Adrenal gland (tissue), 19 donors: ENCODE measurements around the gene GMNN. TPM values are rescaled to one million over a fixed set of nuclear protein-coding genes. Genes with fewer than 3 reads are reported as not detected.
"Not testable (repeated sequence)": the region's sequence is repeated elsewhere in the genome, so short reads cannot be mapped to it uniquely, and the experiment has no call there.

ENCODE experiments used
- DNase-seq, 7 donors: peaks; one replicate each; pipeline ENCODE4 v3.0.0-alpha.2; 2019 to 2020
- H3K27ac ChIP-seq, 5 donors: fragments of 200-600 bp; sonication (generic) in 4 of 5; 1 replicate in 3 of 5; 2 replicates in 2 of 5; pipeline versions ENCODE4 v1.5.1 to v1.8.0; 2016 to 2020; ENCODE audit warnings: mild to moderate bottlenecking in 1 of 5
- H3K27me3 ChIP-seq: fragments of 200-600 bp; 2 replicates; pipeline ENCODE4 v1.8.0; 2021
- H3K36me3 ChIP-seq, 2 donors: fragments of 200-600 bp; replicated peaks in 1 of 2; 1 replicate in 1 of 2; 2 replicates in 1 of 2; pipeline versions ENCODE4 v1.5.1 to v1.8.0; 2018 to 2022
- H3K4me1 ChIP-seq, 2 donors: fragments of 200-600 bp; replicated peaks in 1 of 2; 1 replicate in 1 of 2; 2 replicates in 1 of 2; pipeline versions ENCODE4 v1.5.1 to v1.8.0; 2018 to 2021
- H3K4me3 ChIP-seq, 4 donors: fragments of 200-600 bp; sonication (generic) in 3 of 4; one replicate each; pipeline ENCODE4 v1.5.1; 2016 to 2018
- H3K9me3 ChIP-seq, 3 donors: fragments of 200-600 bp; sonication (generic) in 1 of 3; replicated peaks in 1 of 3; 1 replicate in 2 of 3; 2 replicates in 1 of 3; pipeline versions ENCODE4 v1.5.1 to v1.8.0; 2016 to 2021
- POLR2A ChIP-seq, 2 donors: fragments of 450-650 bp; IDR thresholded peaks; one replicate each; pipeline ENCODE4 v1.6.1; 2017; ENCODE audit warnings: antibody characterized with exemption in 2 of 2, mild to moderate bottlenecking in 2 of 2, moderate library complexity in 1 of 2
- WGBS, 4 donors: extraction: QIAGEN DNeasy Blood & Tissue Kit in 2 of 4; methylation state at CpG; one replicate each; pipeline versions ENCODE4 v1.1.5 to v1.1.7; 2013 to 2017; 5-methylcytosine and 5-hydroxymethylcytosine counted together
- intact Hi-C, 2 donors: fragments of 100-400 bp; cut with DNase I; formaldehyde crosslinking; loops; one replicate each; pipeline versions ENCODE4 v1.14.1 to v1.15.0; 2022 to 2023
- long read RNA-seq, 10 donors: library from polyadenylated mRNA in 3 of 10; unstranded in 2 of 10; stranded (forward) in 1 of 10; transcript quantifications; one replicate each; pipeline ENCODE4 v2.0.0 and lab custom pipeline, GENCODE V29; 2021 to 2026
- polyA plus RNA-seq, 3 donors: library from polyadenylated mRNA; stranded (reverse); fragments of 200-250 nt in 2 of 3; fragments of 350-450 nt in 1 of 3; fragmentation: Illumina TruSeq in 1 of 3; extraction: RNeasy Lipid Tissue Mini Kit (QIAGEN cat#74804) in 1 of 3; gene quantifications; one replicate each; pipeline ENCODE4 v1.2.3, GENCODE V29; 2013 to 2014
- total RNA-seq, 9 donors: library from RNA; depleted of rRNA in 4 of 9; stranded (reverse); fragments of >200 nt in 4 of 9; fragments of 120-200 nt in 1 of 9; fragmentation: NEBNext Ultra II Directional in 1 of 9; extraction: Animal tissue kit (Norgen Biotek cat#: 25700) in 1 of 9; gene quantifications; one replicate each; pipeline versions ENCODE4 v1.1.0 to v1.2.4, GENCODE V29; 2013 to 2023
- TF ChIP-seq, protein P1 (sequence below), 6 experiments: fragments of 450-650 bp in 4 of 6; fragments of 200-600 bp in 2 of 6; sonication (generic) in 1 of 6; IDR thresholded peaks; 1 replicate in 5 of 6; 2 replicates in 1 of 6; pipeline versions ENCODE4 v1.5.1 to v1.8.0; 2016 to 2021; ENCODE audit warnings: antibody characterized with exemption in 6 of 6, mild to moderate bottlenecking in 2 of 6, moderate library complexity in 1 of 6
- donor health status: healthy with polysubstance abuse.
- donor health status: Bipolar disorder and iron deficiency.
- donor health status: DM: yes; HTN: yes; CAD: no.
- donor health status: DM: no; HTN: no; CAD: no.
- donor health status: DM: no; HTN: no; CAD: no.
- donor health status: DM: yes; HTN: yes; CAD: no.

The GMNN gene
- total RNA-seq (10 to 100 TPM in 4 of 9 donors, 1 to 10 TPM in 5; 5.3 to 60.3 (median 8.9) TPM), polyA plus RNA-seq (10 to 100 TPM in 1 of 3 donors, 1 to 10 TPM in 2; 4.1 to 22.0 (median 7.1) TPM)
- long read RNA-seq, donor 1, transcript GMNN-202 (7 exons, 1,133 nt) = major isoform, 11 of 35 reads
- long read RNA-seq, donor 1, transcript GMNN-201 (7 exons, 1,262 nt) = minor isoform, 8 of 35 reads
- long read RNA-seq, donor 1, partial matches to known transcripts = 0 of 35 reads
- long read RNA-seq, donor 1, other reads (novel, unspliced or antisense) = 15 of 35 reads
- long read RNA-seq, donor 2, partial matches to known transcripts = 0 of 8 reads
- long read RNA-seq, donor 2, other reads (novel, unspliced or antisense) = 0 of 8 reads
- long read RNA-seq, donor 3, transcript GMNN-202 (7 exons, 1,133 nt) = minor isoform, 8 of 17 reads
- long read RNA-seq, donor 3, transcript GMNN-201 (7 exons, 1,262 nt) = major isoform, 9 of 17 reads
- long read RNA-seq, donor 3, partial matches to known transcripts = 0 of 17 reads
- long read RNA-seq, donor 3, other reads (novel, unspliced or antisense) = 0 of 17 reads
- long read RNA-seq, donor 4, partial matches to known transcripts = 0 of 4 reads
- long read RNA-seq, donor 4, other reads (novel, unspliced or antisense) = 0 of 4 reads
- long read RNA-seq, donor 5, transcript GMNN-201 (7 exons, 1,262 nt) = major isoform, 6 of 12 reads
- long read RNA-seq, donor 5, partial matches to known transcripts = 0 of 12 reads
- long read RNA-seq, donor 5, other reads (novel, unspliced or antisense) = 2 of 12 reads
- long read RNA-seq, donor 6, partial matches to known transcripts = 0 of 4 reads
- long read RNA-seq, donor 6, other reads (novel, unspliced or antisense) = 0 of 4 reads
- long read RNA-seq, donor 7, partial matches to known transcripts = 0 of 6 reads
- long read RNA-seq, donor 7, other reads (novel, unspliced or antisense) = 0 of 6 reads
- long read RNA-seq, donor 8, transcript GMNN-201 (7 exons, 1,262 nt) = major isoform, 13 of 27 reads
- long read RNA-seq, donor 8, transcript GMNN-202 (7 exons, 1,133 nt) = minor isoform, 7 of 27 reads
- long read RNA-seq, donor 8, partial matches to known transcripts = 0 of 27 reads
- long read RNA-seq, donor 8, other reads (novel, unspliced or antisense) = 7 of 27 reads
- long read RNA-seq, donor 9, transcript GMNN-201 (7 exons, 1,262 nt) = major isoform, 7 of 15 reads
- long read RNA-seq, donor 9, partial matches to known transcripts = 0 of 15 reads
- long read RNA-seq, donor 9, other reads (novel, unspliced or antisense) = 5 of 15 reads
- long read RNA-seq, donor 10, transcript GMNN-201 (7 exons, 1,262 nt) = major isoform, 6 of 7 reads
- long read RNA-seq, donor 10, partial matches to known transcripts = 0 of 7 reads
- long read RNA-seq, donor 10, other reads (novel, unspliced or antisense) = 0 of 7 reads

DNA sequence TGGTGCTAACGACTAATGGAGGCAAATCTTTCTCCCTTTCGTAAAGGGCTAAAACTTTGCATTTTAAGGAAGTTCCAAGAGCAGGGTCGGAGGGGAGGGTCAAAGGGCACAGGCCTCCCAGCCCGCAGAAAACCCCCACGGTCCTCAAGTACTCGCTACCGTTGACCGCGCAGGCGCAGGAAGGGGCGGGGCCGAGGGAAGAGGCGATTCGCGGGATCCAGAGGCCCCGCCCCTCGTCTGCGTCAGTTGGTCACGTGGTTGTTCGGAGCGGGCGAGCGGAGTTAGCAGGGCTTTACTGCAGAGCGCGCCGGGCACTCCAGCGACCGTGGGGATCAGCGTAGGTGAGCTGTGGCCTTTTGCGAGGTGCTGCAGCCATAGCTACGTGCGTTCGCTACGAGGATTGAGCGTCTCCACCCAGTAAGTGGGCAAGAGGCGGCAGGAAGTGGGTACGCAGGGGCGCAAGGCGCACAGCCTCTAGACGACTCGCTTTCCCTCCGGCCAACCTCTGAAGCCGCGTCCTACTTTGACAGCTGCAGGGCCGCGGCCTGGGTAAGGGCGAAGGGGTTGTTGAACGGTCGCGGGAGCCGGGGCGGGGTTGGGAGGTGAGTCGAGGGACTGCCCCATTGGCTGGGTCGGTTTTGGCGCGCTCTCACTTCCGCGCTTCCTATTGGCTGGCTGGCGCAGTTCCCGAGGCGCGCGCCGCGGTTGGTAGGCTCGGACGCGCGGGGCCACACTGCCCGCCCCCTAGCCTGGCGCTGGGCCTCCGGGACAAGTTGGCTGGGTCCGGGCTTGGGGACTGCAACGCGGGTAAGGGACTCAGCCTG, at the start of gene GMNN:
Gene GMNN (plus strand): TSS at position 242 of the 824 bp plus-strand sequence. CDS start 2,310 bp downstream, outside the sequence.
- H3K27me3 ChIP-seq = no peaks in the 10 kb centered on the region
- H3K4me3 ChIP-seq = peak within 1 kb of the TSS; percentile 63 to 77 (median 70)
- no peaks in the 10 kb centered on the region for H3K9me3 ChIP-seq
- DNase-seq = peak; percentile 96 to 99 (median 99)
- intact Hi-C loops = no loop called here
- H3K36me3 ChIP-seq = no peaks in the 10 kb centered on the region
- peaks cover 14 to 21% of the 10 kb centered on the region in 2 donors for H3K4me1 ChIP-seq
- TF ChIP-seq, protein P1, sequence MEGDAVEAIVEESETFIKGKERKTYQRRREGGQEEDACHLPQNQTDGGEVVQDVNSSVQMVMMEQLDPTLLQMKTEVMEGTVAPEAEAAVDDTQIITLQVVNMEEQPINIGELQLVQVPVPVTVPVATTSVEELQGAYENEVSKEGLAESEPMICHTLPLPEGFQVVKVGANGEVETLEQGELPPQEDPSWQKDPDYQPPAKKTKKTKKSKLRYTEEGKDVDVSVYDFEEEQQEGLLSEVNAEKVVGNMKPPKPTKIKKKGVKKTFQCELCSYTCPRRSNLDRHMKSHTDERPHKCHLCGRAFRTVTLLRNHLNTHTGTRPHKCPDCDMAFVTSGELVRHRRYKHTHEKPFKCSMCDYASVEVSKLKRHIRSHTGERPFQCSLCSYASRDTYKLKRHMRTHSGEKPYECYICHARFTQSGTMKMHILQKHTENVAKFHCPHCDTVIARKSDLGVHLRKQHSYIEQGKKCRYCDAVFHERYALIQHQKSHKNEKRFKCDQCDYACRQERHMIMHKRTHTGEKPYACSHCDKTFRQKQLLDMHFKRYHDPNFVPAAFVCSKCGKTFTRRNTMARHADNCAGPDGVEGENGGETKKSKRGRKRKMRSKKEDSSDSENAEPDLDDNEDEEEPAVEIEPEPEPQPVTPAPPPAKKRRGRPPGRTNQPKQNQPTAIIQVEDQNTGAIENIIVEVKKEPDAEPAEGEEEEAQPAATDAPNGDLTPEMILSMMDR (IDR thresholded peaks at IDR 0.05) = peak in 1 of 6 experiments; percentile 8
- peak; percentile 24 to 72 for TF ChIP-seq POLR2A (IDR thresholded peaks at IDR 0.05)
- peak within 1 kb of the TSS; percentile 77 to 96 (median 92) for H3K27ac ChIP-seq
- WGBS, 4 donors = 0 to 1% (median 1%) methylated on average over 13 to 75 of the region's 75 CpGs

GRCh38 chr6:24730653-24731052, 44.1 kb upstream of the GMNN start:
- H3K36me3 ChIP-seq, H3K27ac ChIP-seq, H3K27me3 ChIP-seq, DNase-seq, H3K4me1 ChIP-seq, H3K9me3 ChIP-seq, H3K4me3 ChIP-seq, intact Hi-C loops: not testable (repeated sequence)
- 69 to 90% (median 87%) methylated on average over 3 of the region's 3 CpGs for WGBS, 4 donors

- H3K36me3 ChIP-seq, intact Hi-C loops, H3K27ac ChIP-seq, H3K4me3 ChIP-seq, DNase-seq, H3K4me1 ChIP-seq, H3K9me3 ChIP-seq, H3K27me3 ChIP-seq: not testable (repeated sequence)
- 81 to 88% (median 84%) methylated on average over 4 to 6 of the region's 6 CpGs for WGBS, 4 donors
Measured at GRCh38 chr6:24731456-24732134, 43.1 kb upstream of the GMNN start.

DNA sequence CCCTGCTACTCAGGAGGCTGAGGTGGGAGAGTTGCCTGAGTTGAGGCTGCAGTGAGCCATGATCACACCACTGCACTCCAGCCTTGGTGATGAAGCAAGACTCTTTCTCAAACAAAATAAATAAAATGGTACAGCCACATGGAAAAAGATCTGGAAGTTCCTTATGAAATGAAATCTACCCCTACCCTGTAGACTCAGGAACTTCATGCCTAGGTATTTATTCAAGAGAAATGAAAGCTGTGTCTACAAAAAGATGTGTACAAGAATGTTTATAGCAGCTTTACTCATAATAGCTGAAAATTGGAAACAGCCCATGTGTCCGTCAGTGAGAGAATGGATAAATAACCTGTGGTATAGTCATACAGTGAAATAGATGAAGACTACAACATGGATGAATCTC, 40.6 kb upstream of the GMNN start:
- WGBS, 4 donors = 78 to 96% (median 92%) methylated on average over 1 of the region's 1 CpG
- no peak for DNase-seq
- no peak for TF ChIP-seq POLR2A (IDR thresholded peaks at IDR 0.05)
- TF ChIP-seq, protein P1 (IDR thresholded peaks at IDR 0.05) = no peak
- no peaks in the 10 kb centered on the region for H3K27me3 ChIP-seq
- H3K27ac ChIP-seq = no peak overlapping the region
- intact Hi-C loops = no loop called here
- no peaks in the 10 kb centered on the region for H3K4me1 ChIP-seq
- H3K36me3 ChIP-seq = no peaks in the 10 kb centered on the region
- H3K4me3 ChIP-seq = no peak overlapping the region
- H3K9me3 ChIP-seq = peaks cover 0 to 8% (median 0%) of the 10 kb centered on the region in 3 donors

DNA sequence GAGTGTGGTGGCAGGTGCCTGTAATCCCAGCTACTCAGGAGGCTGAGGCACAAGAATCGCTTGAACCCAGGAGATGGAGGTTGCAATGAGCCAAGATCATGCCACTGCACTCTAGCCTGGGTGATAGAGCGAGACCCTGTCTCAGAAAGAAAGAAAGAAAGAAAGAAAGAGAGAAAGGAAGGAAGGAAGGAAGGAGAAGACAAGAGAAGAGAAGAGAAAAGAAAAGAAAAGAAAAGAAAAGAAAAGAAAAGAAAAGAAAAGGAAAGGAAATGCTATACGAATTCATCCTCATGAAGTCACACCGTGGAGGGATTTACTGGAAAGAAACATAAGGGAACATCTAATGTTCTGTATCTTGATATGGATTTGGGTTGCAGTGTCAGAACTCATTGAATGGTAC, 40.0 kb upstream of the GMNN start:
- H3K27ac ChIP-seq, H3K4me1 ChIP-seq, H3K27me3 ChIP-seq, H3K9me3 ChIP-seq, DNase-seq, H3K4me3 ChIP-seq, H3K36me3 ChIP-seq, intact Hi-C loops: not testable (repeated sequence)
- WGBS, 4 donors = 69 to 88% (median 86%) methylated on average over 4 of the region's 4 CpGs
